Smooth muscle cell (in vitro differentiated cells): ENCODE results near the gene CHAF1A. TPM values are rescaled to one million over a fixed set of nuclear protein-coding genes. Genes with fewer than 3 reads are reported as not detected.

ENCODE experiments used
- DNase-seq: peaks from one replicate; lab custom pipeline; 2025; ENCODE audit not compliant: unreplicated experiment; lab: John Stamatoyannopoulos, UW
- H2AFZ ChIP-seq: fragments of 200-600 bp; sonication (generic); 2 replicates; pipeline ENCODE4 v1.6.0; 2016; ENCODE audit warnings: antibody characterized with exemption, low read depth, mild to moderate bottlenecking
- H3F3A ChIP-seq: fragments of 200-600 bp; sonication (generic); 2 replicates; pipeline ENCODE4 v1.6.0; 2017; ENCODE audit warnings: antibody characterized with exemption, low read depth
- H3K27ac ChIP-seq: fragments of 200-600 bp; sonication (generic); 2 replicates; pipeline ENCODE4 v1.5.1; 2016; ENCODE audit warnings: low read depth, mild to moderate bottlenecking
- H3K27me3 ChIP-seq: fragments of 200-600 bp; sonication (generic); 2 replicates; pipeline ENCODE4 v1.6.1; 2016; ENCODE audit warnings: low read depth, mild to moderate bottlenecking
- H3K36me3 ChIP-seq: fragments of 200-600 bp; sonication (generic); 2 replicates; pipeline ENCODE4 v1.5.1; 2016; ENCODE audit warnings: low read depth
- H3K4me1 ChIP-seq: fragments of 200-600 bp; sonication (generic); 2 replicates; pipeline ENCODE4 v1.5.1; 2016; ENCODE audit warnings: low read depth
- H3K4me2 ChIP-seq: fragments of 200-600 bp; sonication (generic); 2 replicates; pipeline ENCODE4 v1.6.0; 2016; ENCODE audit warnings: mild to moderate bottlenecking
- H3K4me3 ChIP-seq: fragments of 200-600 bp; sonication (generic); 2 replicates; pipeline ENCODE4 v1.5.1; 2016; ENCODE audit warnings: mild to moderate bottlenecking
- H3K79me2 ChIP-seq: fragments of 200-600 bp; sonication (generic); 2 replicates; pipeline ENCODE4 v1.6.0; 2016; ENCODE audit warnings: low read depth, mild to moderate bottlenecking
- H3K9ac ChIP-seq: fragments of 200-600 bp; sonication (generic); 2 replicates; pipeline ENCODE4 v1.6.0; 2016; ENCODE audit warnings: low read depth
- H3K9me3 ChIP-seq: fragments of 200-600 bp; sonication (generic); replicated peaks from 2 replicates; pipeline ENCODE4 v1.5.1; 2016; ENCODE audit warnings: low read depth
- H4K20me1 ChIP-seq: fragments of 200-600 bp; sonication (generic); 2 replicates; pipeline ENCODE4 v1.6.0; 2016; ENCODE audit warnings: low read depth
- WGBS: methylation state at CpG from one replicate; pipeline ENCODE4 v1.1.7; 2016; ENCODE audit warnings: low lambda C conversion rate; 5-methylcytosine and 5-hydroxymethylcytosine counted together
- polyA plus RNA-seq: library from polyadenylated mRNA; unstranded; fragments of >200 nt; fragmentation: Nextera tagmentation; extraction: Ambion mirVana; gene quantifications from 2 replicates; pipeline ENCODE4 v1.2.1, GENCODE V29; 2016
- total RNA-seq: library from RNA; depleted of rRNA; stranded (reverse); fragments of >200 nt; gene quantifications from 2 replicates; pipeline ENCODE4 v1.2.3, GENCODE V29; 2014
- TF ChIP-seq, protein P1 (sequence below): fragments of 200-600 bp; sonication (generic); IDR thresholded peaks from 2 replicates; pipeline ENCODE4 v1.5.1; 2017; ENCODE audit warnings: borderline replicate concordance, mild to moderate bottlenecking, antibody characterized with exemption; ENCODE audit not compliant: insufficient read depth, poor library complexity, severe bottlenecking

The CHAF1A gene
- total and polyA plus RNA-seq, 2 experiments from 2014 or later, result 3.8 to 11.4 TPM

GRCh38 chr19:4430760-4431159, 28.3 kb downstream of the CHAF1A start:
- Histone ChIP-seq H3K4me1 (no peaks in the 10 kb centered on the region), H4K20me1 (no peaks in the 10 kb centered on the region), H3K79me2 (no peaks in the 10 kb centered on the region), H3K27me3 (no peaks in the 10 kb centered on the region), H3K27ac (no peak overlapping the region), H3K4me2 (no peak overlapping the region), H3K9me3 (no peaks in the 10 kb centered on the region), H3K9ac (no peak overlapping the region), H2AFZ (no peak overlapping the region), H3F3A (no peaks in the 10 kb centered on the region), H3K4me3 (no peak overlapping the region), H3K36me3 (no peaks in the 10 kb centered on the region)
- WGBS, result 98% methylated on average over 12 of the region's 12 CpGs
- no peak for DNase-seq
- TF ChIP-seq, protein P1, sequence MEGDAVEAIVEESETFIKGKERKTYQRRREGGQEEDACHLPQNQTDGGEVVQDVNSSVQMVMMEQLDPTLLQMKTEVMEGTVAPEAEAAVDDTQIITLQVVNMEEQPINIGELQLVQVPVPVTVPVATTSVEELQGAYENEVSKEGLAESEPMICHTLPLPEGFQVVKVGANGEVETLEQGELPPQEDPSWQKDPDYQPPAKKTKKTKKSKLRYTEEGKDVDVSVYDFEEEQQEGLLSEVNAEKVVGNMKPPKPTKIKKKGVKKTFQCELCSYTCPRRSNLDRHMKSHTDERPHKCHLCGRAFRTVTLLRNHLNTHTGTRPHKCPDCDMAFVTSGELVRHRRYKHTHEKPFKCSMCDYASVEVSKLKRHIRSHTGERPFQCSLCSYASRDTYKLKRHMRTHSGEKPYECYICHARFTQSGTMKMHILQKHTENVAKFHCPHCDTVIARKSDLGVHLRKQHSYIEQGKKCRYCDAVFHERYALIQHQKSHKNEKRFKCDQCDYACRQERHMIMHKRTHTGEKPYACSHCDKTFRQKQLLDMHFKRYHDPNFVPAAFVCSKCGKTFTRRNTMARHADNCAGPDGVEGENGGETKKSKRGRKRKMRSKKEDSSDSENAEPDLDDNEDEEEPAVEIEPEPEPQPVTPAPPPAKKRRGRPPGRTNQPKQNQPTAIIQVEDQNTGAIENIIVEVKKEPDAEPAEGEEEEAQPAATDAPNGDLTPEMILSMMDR, result no peak

GRCh38 chr19:4431296-4431695, 28.9 kb downstream of the CHAF1A start:
- Histone ChIP-seq H3K4me2 (no peak overlapping the region), H3K4me3 (no peak overlapping the region), H3K27me3 (no peaks in the 10 kb centered on the region), H3K9me3 (no peaks in the 10 kb centered on the region), H3K79me2 (no peaks in the 10 kb centered on the region), H3K27ac (no peak overlapping the region), H3K9ac (no peak overlapping the region), H3K36me3 (no peaks in the 10 kb centered on the region), H4K20me1 (no peaks in the 10 kb centered on the region), H3F3A (no peaks in the 10 kb centered on the region), H2AFZ (no peak overlapping the region), H3K4me1 (no peaks in the 10 kb centered on the region)
- TF ChIP-seq, protein P1, result no peak
- WGBS, result 94% methylated on average over 9 of the region's 9 CpGs
- DNase-seq, result no peak

- Histone ChIP-seq H3K27ac (no peak overlapping the region), H3F3A (no peaks in the 10 kb centered on the region), H2AFZ (no peak overlapping the region), H3K4me3 (no peak overlapping the region), H3K27me3 (no peaks in the 10 kb centered on the region), H3K79me2 (no peaks in the 10 kb centered on the region), H4K20me1 (no peaks in the 10 kb centered on the region), H3K4me1 (no peaks in the 10 kb centered on the region), H3K9me3 (no peaks in the 10 kb centered on the region), H3K9ac (no peak overlapping the region), H3K4me2 (no peak overlapping the region), H3K36me3 (no peaks in the 10 kb centered on the region)
- TF ChIP-seq, protein P1, result no peak
- DNase-seq, result no peak
- WGBS, result 97% methylated on average over 26 of the region's 26 CpGs
These were observed 29.6 kb downstream of the CHAF1A start for GRCh38 chr19:4431808-4432674.

DNA sequence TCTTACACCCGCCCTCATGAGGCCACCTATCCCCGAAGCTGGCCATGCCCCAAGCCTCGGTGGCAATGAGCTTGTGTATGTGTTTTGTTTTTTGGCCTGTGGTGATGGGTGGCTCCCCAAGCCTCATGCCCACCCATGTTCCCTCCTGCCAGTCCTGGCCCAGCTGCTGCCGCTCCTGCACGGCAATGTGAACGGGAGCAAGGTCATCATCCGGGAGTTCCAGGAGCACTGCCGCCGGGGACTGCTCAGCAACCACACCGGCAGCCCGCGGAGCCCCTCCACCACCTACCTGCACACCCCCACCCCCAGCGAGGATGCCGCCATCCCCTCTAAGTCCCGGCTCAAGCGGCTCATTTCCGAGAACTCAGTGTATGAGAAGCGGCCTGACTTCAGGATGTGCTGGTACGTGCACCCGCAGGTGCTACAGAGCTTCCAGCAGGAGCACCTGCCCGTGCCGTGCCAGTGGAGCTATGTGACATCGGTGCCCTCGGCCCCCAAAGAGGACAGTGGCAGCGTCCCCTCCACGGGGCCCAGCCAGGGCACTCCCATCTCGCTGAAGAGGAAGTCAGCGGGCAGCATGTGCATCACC, 30.6 kb downstream of the CHAF1A start:
- H3K4me1 ChIP-seq, result no peaks in the 10 kb centered on the region
- no peak overlapping the region for H3K4me2 ChIP-seq
- no peaks in the 10 kb centered on the region for H3F3A ChIP-seq
- no peaks in the 10 kb centered on the region for H3K27me3 ChIP-seq
- TF ChIP-seq, protein P1, result no peak
- no peaks in the 10 kb centered on the region for H3K79me2 ChIP-seq
- no peak overlapping the region for H3K9ac ChIP-seq
- no peak overlapping the region for H3K27ac ChIP-seq
- H2AFZ ChIP-seq, result no peak overlapping the region
- H3K9me3 ChIP-seq, result no peaks in the 10 kb centered on the region
- H3K4me3 ChIP-seq, result no peak overlapping the region
- DNase-seq, result no peak
- no peaks in the 10 kb centered on the region for H3K36me3 ChIP-seq
- 97% methylated on average over 26 of the region's 28 CpGs for WGBS
- no peaks in the 10 kb centered on the region for H4K20me1 ChIP-seq
